Measurements from ENCODE around the gene IFT122.

- TF ChIP-seq CTCF (conservative IDR thresholded peaks at IDR 0.05; ENCODE audit: low read length) = no peak
- TF ChIP-seq EZH2phosphoT487 (IDR thresholded peaks at IDR 0.05; ENCODE audit: borderline replicate concordance, low read depth, low read length) = no peak
Measured at GRCh38 chr3:129428007-129428375, 12.0 kb upstream of the IFT122 start.
